ENCODE measurements around the gene SLIT3. TPM values are rescaled to one million over a fixed set of nuclear protein-coding genes. Genes with fewer than 3 reads are reported as not detected.
"Not testable (repeated sequence)": the region's sequence is repeated elsewhere in the genome, so short reads cannot be mapped to it uniquely, and the experiment has no call there.

The SLIT3 gene
- total and polyA plus RNA-seq, 2 donors: 8.4 to 9.2 TPM

DNA sequence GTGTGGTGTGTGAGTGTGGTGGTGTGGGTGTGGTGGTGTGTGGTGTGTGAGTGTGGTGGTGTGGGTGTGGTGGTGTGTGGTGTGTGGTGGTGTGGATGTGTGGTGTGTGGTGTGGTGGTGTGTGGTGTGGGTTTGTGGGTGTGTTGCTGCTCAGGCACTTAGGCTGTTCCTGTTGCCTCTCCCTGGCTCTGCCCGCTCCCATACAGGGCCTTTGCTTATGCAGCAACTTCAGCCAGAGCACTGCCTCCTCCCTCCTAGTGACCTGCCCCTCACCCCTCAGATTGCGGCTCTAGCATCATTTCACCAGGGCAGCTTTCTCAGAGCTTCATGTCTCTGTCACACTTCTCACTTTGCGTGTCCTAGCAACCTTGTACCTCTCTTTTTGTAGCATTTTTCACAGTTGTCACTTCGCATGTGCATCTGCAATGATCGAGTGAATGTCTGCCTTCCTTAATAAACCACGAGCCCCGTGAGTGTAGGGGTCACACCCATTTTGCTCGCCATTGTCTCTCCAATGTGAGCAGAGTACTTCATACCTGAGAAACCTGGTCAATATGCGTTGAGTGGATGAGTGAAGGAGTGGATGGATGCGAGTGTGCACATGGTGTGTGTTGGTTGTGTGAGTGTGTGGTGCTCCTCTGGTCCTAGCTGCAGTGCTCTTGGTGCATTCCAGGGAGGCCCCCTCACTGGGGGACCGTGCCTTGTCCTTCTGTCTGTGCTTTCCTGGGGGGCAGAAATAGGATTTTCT, 553.9 kb downstream of the SLIT3 start:
- 89% methylated on average over 11 of the region's 11 CpGs for WGBS
- DNase-seq (ENCODE audit: low read depth in 6 of 9, low spot score in 9 of 9): no peak
- H3K36me3 ChIP-seq (ENCODE audit: control insufficient read depth in 2 of 2, insufficient read depth in 2 of 2, low read length in 1 of 2): no peaks in the 10 kb centered on the region

DNA sequence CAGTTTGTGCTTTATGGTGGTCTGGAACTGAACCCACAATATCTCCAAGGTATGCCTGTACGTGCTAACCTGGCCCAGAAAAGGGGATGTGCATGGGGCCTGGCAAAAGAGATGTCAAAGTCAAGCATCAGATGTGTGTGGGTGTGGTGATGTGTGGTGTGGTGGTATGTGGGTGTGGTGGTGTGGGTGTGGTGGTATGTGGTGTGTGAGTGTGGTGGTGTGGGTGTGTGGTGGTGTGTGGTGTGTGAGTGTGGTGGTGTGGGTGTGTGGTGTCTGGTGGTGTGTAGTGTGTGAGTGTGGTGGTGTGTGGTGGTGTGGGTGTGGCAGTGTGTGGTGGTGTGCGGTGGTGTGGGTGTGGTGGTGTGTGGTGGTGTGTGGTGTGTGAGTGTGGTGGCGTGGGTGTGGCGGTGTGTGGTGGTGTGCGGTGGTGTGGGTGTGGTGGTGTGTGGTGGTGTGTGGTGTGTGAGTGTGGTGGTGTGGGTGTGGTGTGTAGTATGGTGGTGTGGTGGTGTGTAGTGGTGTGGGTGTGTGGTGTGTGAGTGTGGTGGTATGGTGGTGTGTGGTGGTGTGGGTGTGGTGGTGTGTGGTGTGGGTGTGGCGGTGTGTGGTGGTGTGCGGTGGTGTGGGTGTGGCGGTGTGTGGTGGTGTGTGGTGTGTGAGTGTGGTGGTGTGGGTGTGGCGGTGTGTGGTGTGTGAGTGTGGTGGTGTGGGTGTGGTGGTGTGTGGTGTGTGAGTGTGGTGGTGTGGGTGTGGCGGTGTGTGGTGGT, 554.6 kb downstream of the SLIT3 start:
- WGBS: 92% methylated on average over 10 of the region's 10 CpGs
- not testable (repeated sequence) for H3K27ac ChIP-seq (ENCODE audit: low read depth in 1 of 2, low read length in 1 of 2); DNase-seq (ENCODE audit: low read depth in 6 of 9, low spot score in 9 of 9)

More for the DNA sequence above, 553.9 kb downstream of the SLIT3 start:
- H3K27me3 ChIP-seq (ENCODE audit: control insufficient read depth in 2 of 2, insufficient read depth in 1 of 2, low read length in 1 of 2): peaks cover 0 to 2% of the 10 kb centered on the region in 2 donors
- H3K4me1 ChIP-seq (ENCODE audit: control insufficient read depth in 2 of 2, insufficient read depth in 2 of 2, low read length in 2 of 2): no peaks in the 10 kb centered on the region
- H3K9me3 ChIP-seq (ENCODE audit: control insufficient read depth in 2 of 2, insufficient read depth in 1 of 2, low read length in 1 of 2): no peaks in the 10 kb centered on the region
- H3K4me3 ChIP-seq (ENCODE audit: low read length in 2 of 2): no peak overlapping the region
- H3K27ac ChIP-seq (ENCODE audit: low read depth in 1 of 2, low read length in 1 of 2): no peak overlapping the region

DNA sequence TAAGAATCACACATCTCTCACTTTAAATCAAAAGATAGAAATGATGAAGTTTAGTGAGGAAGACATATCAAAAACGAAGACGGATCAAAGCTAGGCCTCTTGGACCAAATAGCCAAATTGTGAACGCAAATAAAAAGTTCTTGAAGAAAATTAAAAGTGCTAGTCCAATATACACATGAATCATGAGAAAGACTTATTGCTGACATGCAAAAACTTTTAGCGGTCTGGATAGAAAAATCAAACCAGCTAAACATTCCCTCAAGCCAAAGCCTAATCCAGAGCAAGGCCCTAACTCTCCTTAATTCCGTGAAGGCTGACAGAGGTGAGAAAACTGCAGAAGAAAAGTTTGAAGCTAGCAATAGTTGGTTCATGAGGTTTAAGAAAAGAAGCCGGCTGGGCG, 557.3 kb downstream of the SLIT3 start:
- Histone ChIP-seq H3K36me3 (ENCODE audit: control insufficient read depth in 2 of 2, insufficient read depth in 2 of 2, low read length in 1 of 2) (no peaks in the 10 kb centered on the region), H3K9me3 (ENCODE audit: control insufficient read depth in 2 of 2, insufficient read depth in 1 of 2, low read length in 1 of 2) (no peaks in the 10 kb centered on the region), H3K4me3 (ENCODE audit: low read length in 2 of 2) (no peak overlapping the region), H3K4me1 (ENCODE audit: control insufficient read depth in 2 of 2, insufficient read depth in 2 of 2, low read length in 2 of 2) (no peaks in the 10 kb centered on the region), H3K27ac (ENCODE audit: low read depth in 1 of 2, low read length in 1 of 2) (no peak overlapping the region), H3K27me3 (ENCODE audit: control insufficient read depth in 2 of 2, insufficient read depth in 1 of 2, low read length in 1 of 2) (peaks cover 0 to 2% of the 10 kb centered on the region in 2 donors)
- no peak for DNase-seq (ENCODE audit: low read depth in 6 of 9, low spot score in 9 of 9)
- WGBS: 96% methylated on average over 7 of the region's 7 CpGs

More for the DNA sequence above, 554.6 kb downstream of the SLIT3 start:
- not testable (repeated sequence) for H3K27me3 ChIP-seq (ENCODE audit: control insufficient read depth in 2 of 2, insufficient read depth in 1 of 2, low read length in 1 of 2); H3K36me3 ChIP-seq (ENCODE audit: control insufficient read depth in 2 of 2, insufficient read depth in 2 of 2, low read length in 1 of 2); H3K4me3 ChIP-seq (ENCODE audit: low read length in 2 of 2); H3K4me1 ChIP-seq (ENCODE audit: control insufficient read depth in 2 of 2, insufficient read depth in 2 of 2, low read length in 2 of 2); H3K9me3 ChIP-seq (ENCODE audit: control insufficient read depth in 2 of 2, insufficient read depth in 1 of 2, low read length in 1 of 2)

DNA sequence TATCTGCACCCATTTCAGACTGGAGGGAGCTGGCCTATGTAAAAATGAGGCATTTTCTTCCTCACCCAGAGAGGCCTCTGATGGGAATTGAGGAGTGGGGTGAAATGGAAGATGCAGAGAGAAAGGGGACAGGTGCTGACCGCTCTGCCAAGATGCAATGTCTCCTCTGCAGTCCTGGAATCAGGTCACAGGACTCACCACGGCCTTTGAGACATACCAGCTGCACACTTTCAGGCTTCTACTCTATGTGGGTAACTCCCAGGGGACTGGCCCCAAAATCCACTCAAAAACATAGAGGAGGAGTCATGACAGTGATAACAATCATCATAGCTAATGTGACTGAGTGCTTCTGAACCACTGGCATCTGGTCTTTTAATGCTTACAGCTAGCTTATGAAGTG, 558.6 kb downstream of the SLIT3 start:
- not testable (repeated sequence) for H3K9me3 ChIP-seq (ENCODE audit: control insufficient read depth in 2 of 2, insufficient read depth in 1 of 2, low read length in 1 of 2); H3K27ac ChIP-seq (ENCODE audit: low read depth in 1 of 2, low read length in 1 of 2); DNase-seq (ENCODE audit: low read depth in 6 of 9, low spot score in 9 of 9); H3K36me3 ChIP-seq (ENCODE audit: control insufficient read depth in 2 of 2, insufficient read depth in 2 of 2, low read length in 1 of 2); H3K4me3 ChIP-seq (ENCODE audit: low read length in 2 of 2); H3K4me1 ChIP-seq (ENCODE audit: control insufficient read depth in 2 of 2, insufficient read depth in 2 of 2, low read length in 2 of 2); H3K27me3 ChIP-seq (ENCODE audit: control insufficient read depth in 2 of 2, insufficient read depth in 1 of 2, low read length in 1 of 2)
- WGBS: 88% methylated on average over 2 of the region's 2 CpGs

DNA sequence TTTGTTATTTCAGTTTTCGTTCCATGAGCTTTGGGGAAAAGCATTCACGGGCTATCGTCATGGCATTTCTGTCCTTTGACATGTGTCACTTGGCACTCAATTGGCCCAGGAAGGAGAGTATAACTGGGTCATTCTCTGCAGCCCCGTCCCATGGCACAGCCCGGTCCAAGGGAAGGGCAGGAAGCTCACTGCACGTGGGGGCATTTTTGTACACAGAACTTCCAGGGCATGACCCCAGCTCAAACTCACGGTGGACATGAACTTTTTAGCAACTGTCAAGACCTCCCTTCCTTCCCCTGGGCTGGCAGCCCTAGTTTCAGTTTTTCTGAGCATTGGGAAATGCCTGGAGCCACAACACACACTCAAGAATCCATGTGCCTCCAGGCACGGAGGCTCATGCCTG, 560.1 kb downstream of the SLIT3 start:
- H3K4me1 ChIP-seq (ENCODE audit: control insufficient read depth in 2 of 2, insufficient read depth in 2 of 2, low read length in 2 of 2): no peaks in the 10 kb centered on the region
- H3K27ac ChIP-seq (ENCODE audit: low read depth in 1 of 2, low read length in 1 of 2): no peak overlapping the region
- no peak overlapping the region for H3K4me3 ChIP-seq (ENCODE audit: low read length in 2 of 2)
- WGBS: 89% methylated on average over 8 of the region's 8 CpGs
- DNase-seq (ENCODE audit: low read depth in 6 of 9, low spot score in 9 of 9): no peak
- no peaks in the 10 kb centered on the region for H3K27me3 ChIP-seq (ENCODE audit: control insufficient read depth in 2 of 2, insufficient read depth in 1 of 2, low read length in 1 of 2)
- no peaks in the 10 kb centered on the region for H3K36me3 ChIP-seq (ENCODE audit: control insufficient read depth in 2 of 2, insufficient read depth in 2 of 2, low read length in 1 of 2)
- H3K9me3 ChIP-seq (ENCODE audit: control insufficient read depth in 2 of 2, insufficient read depth in 1 of 2, low read length in 1 of 2): no peaks in the 10 kb centered on the region

DNA sequence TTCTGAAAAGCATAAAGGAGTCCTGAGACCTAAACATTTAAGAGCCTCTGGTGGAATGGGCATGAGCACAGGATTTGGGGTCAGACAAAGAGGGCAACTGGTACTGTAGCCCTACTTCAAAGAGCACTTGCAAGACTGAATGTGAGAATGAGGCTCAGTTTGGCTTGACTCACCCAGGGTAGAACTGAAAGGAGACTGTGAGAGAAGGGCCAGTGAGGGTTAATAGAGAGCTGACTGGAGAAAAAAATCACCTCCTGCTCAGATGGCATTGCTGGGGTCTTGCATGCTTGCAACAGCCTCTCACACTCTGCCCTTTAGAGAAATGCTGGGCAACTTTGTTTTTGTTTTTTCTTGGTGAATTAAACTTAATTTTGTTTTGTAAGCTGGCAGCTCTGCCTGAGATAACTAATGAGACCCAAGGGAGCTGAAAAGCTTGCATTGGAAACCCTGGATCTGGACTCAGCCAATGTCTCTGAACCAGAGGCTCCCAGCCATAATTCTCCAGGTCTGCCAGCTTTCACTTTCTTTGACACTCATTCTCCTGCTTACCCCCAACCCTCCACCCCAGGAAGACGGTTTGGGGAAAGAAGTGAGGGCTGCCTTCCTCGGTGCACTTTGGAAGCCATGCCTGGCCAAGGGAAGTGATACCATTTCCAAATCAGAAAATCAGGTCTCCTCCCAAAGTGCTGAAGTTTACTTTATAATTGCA, 560.7 kb downstream of the SLIT3 start:
- Histone ChIP-seq H3K36me3 (ENCODE audit: control insufficient read depth in 2 of 2, insufficient read depth in 2 of 2, low read length in 1 of 2) (no peaks in the 10 kb centered on the region), H3K4me3 (ENCODE audit: low read length in 2 of 2) (no peak overlapping the region), H3K9me3 (ENCODE audit: control insufficient read depth in 2 of 2, insufficient read depth in 1 of 2, low read length in 1 of 2) (no peaks in the 10 kb centered on the region), H3K4me1 (ENCODE audit: control insufficient read depth in 2 of 2, insufficient read depth in 2 of 2, low read length in 2 of 2) (no peaks in the 10 kb centered on the region), H3K27me3 (ENCODE audit: control insufficient read depth in 2 of 2, insufficient read depth in 1 of 2, low read length in 1 of 2) (no peaks in the 10 kb centered on the region), H3K27ac (ENCODE audit: low read depth in 1 of 2, low read length in 1 of 2) (no peak overlapping the region)
- DNase-seq (ENCODE audit: low read depth in 6 of 9, low spot score in 9 of 9): no peak
- WGBS: 90% methylated on average over 2 of the region's 2 CpGs

DNA sequence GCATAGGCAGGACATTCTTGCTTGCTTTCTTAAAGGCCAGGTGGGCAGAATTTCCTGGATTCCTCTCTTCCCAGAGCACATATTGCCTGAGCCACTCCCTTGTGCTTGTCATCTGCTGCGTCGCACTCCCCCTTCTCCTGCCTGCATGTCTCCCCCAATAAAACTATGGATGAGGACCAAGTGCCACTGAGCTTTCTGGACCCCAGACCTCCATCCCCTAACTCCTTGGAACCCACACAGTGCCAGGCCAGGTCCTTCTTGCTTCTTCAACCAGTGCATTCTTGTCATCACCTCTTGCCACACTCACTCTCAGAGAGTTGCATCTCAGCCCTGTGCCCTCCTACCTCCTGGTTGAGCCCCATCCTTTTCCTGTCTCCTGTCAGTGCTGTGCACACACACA, 563.9 kb downstream of the SLIT3 start:
- DNase-seq (ENCODE audit: low read depth in 6 of 9, low spot score in 9 of 9): no peak
- WGBS: 98% methylated on average over 2 of the region's 2 CpGs
- no peak overlapping the region for H3K27ac ChIP-seq (ENCODE audit: low read depth in 1 of 2, low read length in 1 of 2)

DNA sequence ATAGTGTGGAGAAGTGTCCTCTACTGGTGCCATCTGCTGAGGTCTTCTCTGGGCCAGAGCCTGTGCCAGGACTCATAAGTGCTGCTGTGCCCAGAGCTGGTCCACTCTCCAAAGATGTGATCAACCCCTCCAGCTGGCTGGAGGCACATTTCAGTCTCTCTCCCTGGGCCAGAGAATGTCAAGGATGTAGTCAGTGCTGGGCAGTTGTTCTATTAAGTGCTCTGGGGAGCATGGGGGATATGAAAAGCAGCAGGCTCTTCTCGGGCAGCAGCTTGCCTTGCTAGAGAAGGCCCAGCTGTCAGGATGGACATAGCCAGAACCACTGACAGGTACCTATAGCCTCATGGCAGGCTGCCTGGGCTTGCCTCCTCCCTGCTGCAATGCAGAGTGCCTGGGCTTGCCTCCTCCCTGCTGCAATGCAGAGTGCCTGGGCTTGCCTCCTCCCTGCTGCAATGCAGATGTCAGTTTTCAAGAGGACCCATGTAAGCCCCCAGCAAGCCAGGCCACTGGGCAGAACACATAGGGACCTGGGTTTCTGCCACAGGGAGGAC, 564.6 kb downstream of the SLIT3 start:
- H3K4me1 ChIP-seq (ENCODE audit: control insufficient read depth in 2 of 2, insufficient read depth in 2 of 2, low read length in 2 of 2): no peaks in the 10 kb centered on the region
- no peaks in the 10 kb centered on the region for H3K36me3 ChIP-seq (ENCODE audit: control insufficient read depth in 2 of 2, insufficient read depth in 2 of 2, low read length in 1 of 2)
- H3K27ac ChIP-seq (ENCODE audit: low read depth in 1 of 2, low read length in 1 of 2): no peak overlapping the region
- no peak overlapping the region for H3K4me3 ChIP-seq (ENCODE audit: low read length in 2 of 2)
- H3K27me3 ChIP-seq (ENCODE audit: control insufficient read depth in 2 of 2, insufficient read depth in 1 of 2, low read length in 1 of 2): no peaks in the 10 kb centered on the region
- WGBS: 90% methylated on average over 1 of the region's 1 CpG
- H3K9me3 ChIP-seq (ENCODE audit: control insufficient read depth in 2 of 2, insufficient read depth in 1 of 2, low read length in 1 of 2): no peaks in the 10 kb centered on the region
- no peak for DNase-seq (ENCODE audit: low read depth in 6 of 9, low spot score in 9 of 9)

More for the DNA sequence above, 563.9 kb downstream of the SLIT3 start:
- no peaks in the 10 kb centered on the region for H3K4me1 ChIP-seq (ENCODE audit: control insufficient read depth in 2 of 2, insufficient read depth in 2 of 2, low read length in 2 of 2)
- H3K36me3 ChIP-seq (ENCODE audit: control insufficient read depth in 2 of 2, insufficient read depth in 2 of 2, low read length in 1 of 2): no peaks in the 10 kb centered on the region
- H3K4me3 ChIP-seq (ENCODE audit: low read length in 2 of 2): no peak overlapping the region
- no peaks in the 10 kb centered on the region for H3K27me3 ChIP-seq (ENCODE audit: control insufficient read depth in 2 of 2, insufficient read depth in 1 of 2, low read length in 1 of 2)
- no peaks in the 10 kb centered on the region for H3K9me3 ChIP-seq (ENCODE audit: control insufficient read depth in 2 of 2, insufficient read depth in 1 of 2, low read length in 1 of 2)

Measured in thymus (tissue), 11 donors.